Thyroid gland (tissue), 4 donors: Measurements from ENCODE around the gene UBL3. TPM values are rescaled to one million over a fixed set of nuclear protein-coding genes. Genes with fewer than 3 reads are reported as not detected.

Source experiments
- DNase-seq, 2 donors: peaks; one replicate each; pipeline ENCODE4 v3.0.0-alpha.2; 2019
- H3K27ac ChIP-seq, 3 donors: fragments of 200-600 bp; sonication (generic); 1 replicate in 2 of 3; 2 replicates in 1 of 3; pipeline ENCODE4 v1.5.1; 2016 to 2019; ENCODE audit warnings: mild to moderate bottlenecking in 1 of 3, moderate library complexity in 1 of 3
- H3K27me3 ChIP-seq: fragments of 200-600 bp; sonication (generic); one replicate; pipeline ENCODE4 v1.5.1; 2019
- H3K36me3 ChIP-seq, 2 donors: fragments of 200-600 bp; sonication (generic); one replicate each; pipeline ENCODE4 v1.5.1; 2016 to 2019
- H3K4me1 ChIP-seq, 2 donors: fragments of 200-600 bp; sonication (generic); one replicate each; pipeline ENCODE4 v1.5.1; 2017 to 2019
- H3K4me3 ChIP-seq, 3 donors: fragments of 200-600 bp; sonication (generic); replicated peaks in 1 of 3; 1 replicate in 2 of 3; 2 replicates in 1 of 3; pipeline ENCODE4 v1.5.1; 2016; ENCODE audit warnings: mild to moderate bottlenecking in 1 of 3
- H3K9me3 ChIP-seq: fragments of 200-600 bp; sonication (generic); one replicate; pipeline ENCODE4 v1.5.1; 2017
- POLR2A ChIP-seq, 2 donors: fragments of 450-650 bp; IDR thresholded peaks; one replicate each; pipeline ENCODE4 v1.6.1; 2017; ENCODE audit warnings: antibody characterized with exemption in 2 of 2, mild to moderate bottlenecking in 2 of 2, moderate library complexity in 1 of 2
- WGBS, 2 donors: methylation state at CpG; one replicate each; pipeline ENCODE4 v1.1.5; 2017; 5-methylcytosine and 5-hydroxymethylcytosine counted together
- intact Hi-C: fragments of 100-400 bp; cut with DNase I; formaldehyde crosslinking; loops from one replicate; pipeline ENCODE4 v1.15.1; 2023
- total RNA-seq, 4 donors: library from RNA; depleted of rRNA; stranded (reverse); fragments of >200 nt; gene quantifications; one replicate each; pipeline ENCODE4 v1.2.3, GENCODE V29; 2016
- TF ChIP-seq, protein P1 (sequence below), 6 experiments: fragments of 200-600 bp in 3 of 6; fragments of 450-650 bp in 3 of 6; sonication (generic) in 3 of 6; IDR thresholded peaks; one replicate each; pipeline ENCODE4 v1.5.1; 2016 to 2019; ENCODE audit warnings: antibody characterized with exemption in 6 of 6, mild to moderate bottlenecking in 2 of 6, inconsistent platforms in 1 of 6, moderate library complexity in 1 of 6

UBL3 gene
- total RNA-seq, 4 donors from 2014 or later: 59.0 to 79.0 (median 65.1) TPM

DNA sequence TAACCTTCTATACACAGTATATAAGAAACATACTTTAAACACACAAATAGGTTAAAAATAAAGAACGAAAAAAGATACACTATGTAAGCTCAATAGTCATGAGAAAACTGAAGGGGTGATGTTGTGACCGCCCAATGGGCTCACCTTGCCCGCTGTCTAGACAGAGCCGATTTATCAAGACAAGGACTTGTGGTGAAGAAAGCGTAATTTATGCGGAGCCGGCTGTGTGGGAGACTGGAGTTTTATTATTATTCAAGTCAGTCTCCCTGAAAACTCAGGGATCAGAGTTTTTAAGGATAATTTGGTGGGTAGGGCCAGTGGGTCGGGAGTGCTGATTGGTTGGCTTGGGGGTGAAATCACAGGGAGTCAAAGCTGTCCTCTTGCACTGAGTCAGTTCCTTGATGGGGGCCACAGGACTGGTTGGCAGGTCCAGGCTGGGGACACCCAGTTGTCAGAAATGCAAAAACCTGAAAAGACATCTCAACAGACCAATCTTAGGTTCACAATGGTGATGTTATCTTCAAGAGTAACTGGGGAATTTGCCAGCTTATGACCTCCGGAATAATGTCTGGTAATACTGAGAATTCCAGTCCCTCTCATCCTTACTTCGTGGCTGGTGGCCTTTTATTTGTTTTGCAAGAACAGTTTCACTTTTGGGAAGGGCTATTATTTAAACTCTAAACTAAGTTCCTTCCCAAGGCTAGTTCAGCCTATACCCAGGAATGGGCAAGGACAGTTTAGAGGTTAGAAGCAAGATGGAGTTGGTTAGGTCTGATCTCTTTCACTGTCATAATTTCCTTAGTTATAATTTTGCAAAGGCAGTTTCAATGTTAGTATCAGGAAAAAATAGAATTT is 96.6 kb downstream of the UBL3 start:
- TF ChIP-seq POLR2A (IDR thresholded peaks at IDR 0.05): no peak
- Histone ChIP-seq H3K36me3 (no peaks in the 10 kb centered on the region), H3K27me3 (no peaks in the 10 kb centered on the region), H3K27ac (no peak overlapping the region), H3K4me1 (no peaks in the 10 kb centered on the region), H3K9me3 (no peaks in the 10 kb centered on the region), H3K4me3 (no peak overlapping the region)
- 76 to 88% methylated on average over 10 of the region's 10 CpGs for WGBS, 2 donors
- DNase-seq: no peak
- intact Hi-C loops: no loop called here

DNA sequence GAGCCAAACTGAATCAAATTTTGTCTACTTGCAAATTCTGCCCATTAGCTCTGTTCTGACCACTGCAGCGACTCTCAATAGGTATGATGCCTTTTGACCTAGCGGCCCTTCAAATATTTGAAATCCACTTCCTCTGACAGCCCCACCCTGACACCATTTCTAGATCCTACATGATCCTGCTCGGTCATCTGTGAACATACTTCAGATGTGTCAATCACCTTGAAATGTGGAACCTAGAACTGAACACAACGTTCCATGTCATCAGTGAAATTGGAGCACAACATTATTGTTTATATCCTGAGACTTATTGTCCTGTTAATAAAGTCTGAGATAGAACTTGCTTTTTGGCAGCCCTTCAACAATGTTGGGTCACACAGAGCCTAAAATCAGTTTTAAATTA is 98.2 kb downstream of the UBL3 start:
- Histone ChIP-seq H3K4me1 (no peaks in the 10 kb centered on the region), H3K36me3 (no peaks in the 10 kb centered on the region), H3K9me3 (no peaks in the 10 kb centered on the region), H3K4me3 (no peak overlapping the region), H3K27ac (no peak overlapping the region), H3K27me3 (no peaks in the 10 kb centered on the region)
- no peak for TF ChIP-seq POLR2A (IDR thresholded peaks at IDR 0.05)
- TF ChIP-seq, protein P1, sequence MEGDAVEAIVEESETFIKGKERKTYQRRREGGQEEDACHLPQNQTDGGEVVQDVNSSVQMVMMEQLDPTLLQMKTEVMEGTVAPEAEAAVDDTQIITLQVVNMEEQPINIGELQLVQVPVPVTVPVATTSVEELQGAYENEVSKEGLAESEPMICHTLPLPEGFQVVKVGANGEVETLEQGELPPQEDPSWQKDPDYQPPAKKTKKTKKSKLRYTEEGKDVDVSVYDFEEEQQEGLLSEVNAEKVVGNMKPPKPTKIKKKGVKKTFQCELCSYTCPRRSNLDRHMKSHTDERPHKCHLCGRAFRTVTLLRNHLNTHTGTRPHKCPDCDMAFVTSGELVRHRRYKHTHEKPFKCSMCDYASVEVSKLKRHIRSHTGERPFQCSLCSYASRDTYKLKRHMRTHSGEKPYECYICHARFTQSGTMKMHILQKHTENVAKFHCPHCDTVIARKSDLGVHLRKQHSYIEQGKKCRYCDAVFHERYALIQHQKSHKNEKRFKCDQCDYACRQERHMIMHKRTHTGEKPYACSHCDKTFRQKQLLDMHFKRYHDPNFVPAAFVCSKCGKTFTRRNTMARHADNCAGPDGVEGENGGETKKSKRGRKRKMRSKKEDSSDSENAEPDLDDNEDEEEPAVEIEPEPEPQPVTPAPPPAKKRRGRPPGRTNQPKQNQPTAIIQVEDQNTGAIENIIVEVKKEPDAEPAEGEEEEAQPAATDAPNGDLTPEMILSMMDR (IDR thresholded peaks at IDR 0.05): no peak
- intact Hi-C loops: no loop called here
- no peak for DNase-seq
- WGBS, 2 donors: 84 to 90% methylated on average over 4 of the region's 4 CpGs

DNA sequence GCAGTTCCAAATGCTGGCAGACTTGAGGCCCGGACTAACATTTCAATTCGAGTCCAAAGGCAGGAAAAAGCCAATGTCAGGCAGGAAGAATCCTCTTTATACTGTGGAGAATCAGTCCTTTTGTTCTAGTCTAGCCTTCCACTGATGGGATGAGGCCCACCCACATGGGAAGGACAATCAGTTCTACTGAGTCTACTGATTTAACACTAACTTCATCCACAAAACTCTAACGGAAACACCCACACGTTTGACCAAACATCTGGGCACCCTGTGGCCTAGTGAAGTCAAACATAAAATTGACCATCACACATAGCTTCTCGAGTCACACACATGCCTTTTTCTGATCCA is 100.3 kb downstream of the UBL3 start:
- no peak for DNase-seq
- Histone ChIP-seq H3K4me3 (no peak overlapping the region), H3K27ac (no peak overlapping the region), H3K4me1 (no peaks in the 10 kb centered on the region), H3K36me3 (no peaks in the 10 kb centered on the region), H3K27me3 (no peaks in the 10 kb centered on the region), H3K9me3 (no peaks in the 10 kb centered on the region)
- WGBS, 2 donors: 44 to 61% methylated on average over 3 to 5 of the region's 5 CpGs
- no peak for TF ChIP-seq POLR2A (IDR thresholded peaks at IDR 0.05)
- TF ChIP-seq, protein P1 (IDR thresholded peaks at IDR 0.05): no peak
- intact Hi-C loops: no loop called here

DNA sequence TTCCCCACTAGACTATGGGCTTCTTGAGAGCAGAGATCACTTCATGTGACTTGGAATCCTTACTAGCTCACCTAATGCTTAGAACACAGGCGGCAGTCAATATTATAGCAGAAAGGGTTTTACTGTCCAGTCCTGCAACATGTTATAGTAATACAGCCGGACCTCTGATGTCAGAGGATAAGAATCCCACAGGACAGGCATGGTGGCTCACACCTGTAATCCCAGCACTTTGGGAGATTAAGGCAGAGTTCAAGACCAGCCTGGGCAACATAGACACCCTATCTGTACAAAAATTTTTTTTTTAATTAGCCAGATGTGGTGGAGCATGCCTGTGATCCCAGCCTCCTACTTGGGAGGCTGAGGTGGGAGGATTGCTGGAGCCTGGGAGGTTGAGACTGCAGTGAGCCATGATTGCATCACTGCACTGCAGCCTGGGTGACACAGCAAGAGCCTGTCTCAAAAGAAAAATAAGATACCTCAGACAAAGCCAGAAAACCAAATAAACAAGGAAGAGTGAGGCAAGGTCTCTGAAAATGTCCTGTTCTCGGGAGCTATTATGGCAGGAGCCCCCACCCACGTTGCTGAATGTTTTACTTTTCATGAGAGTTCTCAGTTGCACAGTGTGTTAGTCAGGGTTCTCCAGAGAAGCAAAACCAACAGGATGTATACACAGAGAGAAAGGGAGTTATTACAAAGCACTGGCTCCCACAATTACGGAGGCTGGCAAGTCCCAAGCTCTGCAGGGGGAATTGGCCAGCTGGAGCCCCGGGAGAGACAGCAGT is 100.8 kb downstream of the UBL3 start:
- no peaks in the 10 kb centered on the region for H3K9me3 ChIP-seq
- intact Hi-C loops: no loop called here
- no peak for DNase-seq
- WGBS, 2 donors: 52 to 62% methylated on average over 6 of the region's 6 CpGs
- no peaks in the 10 kb centered on the region for H3K4me1 ChIP-seq
- no peak overlapping the region for H3K27ac ChIP-seq
- TF ChIP-seq POLR2A (IDR thresholded peaks at IDR 0.05): no peak
- TF ChIP-seq, protein P1 (IDR thresholded peaks at IDR 0.05): no peak
- no peaks in the 10 kb centered on the region for H3K36me3 ChIP-seq
- H3K27me3 ChIP-seq: no peaks in the 10 kb centered on the region
- H3K4me3 ChIP-seq: no peak overlapping the region

DNA sequence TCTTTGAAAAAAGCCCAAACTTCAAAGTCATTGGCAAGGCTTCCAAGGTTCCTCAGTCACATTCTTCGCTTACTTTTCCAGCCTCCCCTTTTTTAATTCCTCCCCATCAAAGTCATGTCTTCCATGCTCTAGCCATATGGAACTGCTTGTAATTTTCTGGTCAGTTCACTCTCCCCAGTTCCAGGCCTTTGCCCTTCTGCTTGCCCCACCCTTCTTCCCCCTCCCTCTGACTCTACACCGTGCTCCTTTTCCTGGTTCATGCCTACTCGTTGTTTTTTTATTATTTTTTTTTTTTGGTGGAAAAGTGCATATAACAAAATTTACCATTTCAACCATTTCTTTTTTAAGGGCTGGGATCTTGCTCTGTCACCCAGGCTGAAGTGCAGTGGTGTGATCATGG is 102.3 kb downstream of the UBL3 start:
- Histone ChIP-seq H3K4me3 (no peak overlapping the region), H3K9me3 (no peaks in the 10 kb centered on the region), H3K27me3 (no peaks in the 10 kb centered on the region), H3K27ac (no peak overlapping the region), H3K4me1 (peaks cover 0 to 8% of the 10 kb centered on the region in 2 donors), H3K36me3 (no peaks in the 10 kb centered on the region)
- intact Hi-C loops: no loop called here
- DNase-seq: no peak
- WGBS, 2 donors: 88% methylated on average over 3 of the region's 3 CpGs
- no peak for TF ChIP-seq POLR2A (IDR thresholded peaks at IDR 0.05)
- TF ChIP-seq, protein P1 (IDR thresholded peaks at IDR 0.05): no peak
